Measurements from ENCODE around the gene PLXNA4.
A peak's percentile ranks its signal among the peaks of the same experiment; 100 is the strongest.

PLXNA4 gene

GRCh38 chr7:132100483-132100882 is 475.8 kb downstream of the PLXNA4 start:
- peak overlapping the region; percentile 75 for H3K27ac ChIP-seq
- no peak for TF ChIP-seq CTCF (conservative IDR thresholded peaks at IDR 0.05)

GRCh38 chr7:132099163-132099562 is 477.1 kb downstream of the PLXNA4 start:
- TF ChIP-seq CTCF (conservative IDR thresholded peaks at IDR 0.05) = no peak
- no peak overlapping the region; the same call in 1 of the 2 replicates for H3K27ac ChIP-seq

GRCh38 chr7:132098327-132098726 is 477.9 kb downstream of the PLXNA4 start:
- TF ChIP-seq CTCF (conservative IDR thresholded peaks at IDR 0.05) = no peak
- no peak overlapping the region for H3K27ac ChIP-seq

- no peak overlapping the region for H3K27ac ChIP-seq
- no peak for TF ChIP-seq CTCF (conservative IDR thresholded peaks at IDR 0.05)
These were observed 478.6 kb downstream of the PLXNA4 start for GRCh38 chr7:132097550-132098134.

- H3K27ac ChIP-seq = no peak overlapping the region
- no peak for TF ChIP-seq CTCF (conservative IDR thresholded peaks at IDR 0.05)
These were observed 481.0 kb downstream of the PLXNA4 start for GRCh38 chr7:132095111-132095765.

DNA sequence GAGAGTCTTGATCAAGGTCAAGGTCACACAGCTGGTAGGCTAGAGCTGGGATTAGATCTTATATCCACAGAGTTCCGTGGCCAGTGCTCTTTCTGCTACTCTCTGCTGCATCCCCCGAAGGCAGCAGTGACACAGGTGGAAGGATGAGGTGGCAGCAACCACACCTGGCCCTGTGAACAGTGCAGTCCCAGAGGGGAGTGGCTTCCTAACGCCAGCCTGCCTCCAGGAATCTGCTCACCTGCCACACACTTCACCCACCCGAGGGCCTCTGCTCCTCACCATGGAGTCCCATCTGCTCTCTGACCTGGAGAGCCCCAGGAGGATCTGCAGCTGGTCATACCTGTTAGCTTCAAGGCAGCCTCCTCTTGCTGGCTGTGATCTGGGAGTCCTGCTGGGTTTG is 484.2 kb downstream of the PLXNA4 start:
- TF ChIP-seq CTCF (conservative IDR thresholded peaks at IDR 0.05) = no peak
- no peak overlapping the region for H3K27ac ChIP-seq

GRCh38 chr7:132091706-132092105 is 484.6 kb downstream of the PLXNA4 start:
- TF ChIP-seq CTCF (conservative IDR thresholded peaks at IDR 0.05) = no peak
- no peak overlapping the region for H3K27ac ChIP-seq
